Stomach (tissue), 4 donors: ENCODE measurements around the gene NPAS3.

Experiments used
- EP300 ChIP-seq: sonication (generic); formaldehyde crosslinking; IDR thresholded peaks from one replicate; pipeline ENCODE4 v1.6.1; 2017; ENCODE audit warnings: antibody characterized with exemption
- POLR2A ChIP-seq, 4 donors: fragments of 450-650 bp; IDR thresholded peaks; one replicate each; pipeline ENCODE4 v1.6.1; 2016; ENCODE audit warnings: antibody characterized with exemption in 4 of 4, control low read depth in 2 of 4, mild to moderate bottlenecking in 1 of 4, moderate library complexity in 1 of 4
- POLR2AphosphoS5 ChIP-seq, 3 donors: sonication (generic); formaldehyde crosslinking; IDR thresholded peaks; one replicate each; pipeline ENCODE4 v1.6.1; 2016; ENCODE audit warnings: antibody characterized with exemption in 3 of 3
- TF ChIP-seq, protein P1 (sequence below), 7 experiments: fragments of 450-650 bp in 4 of 7; fragments of 200-600 bp in 3 of 7; sonication (generic) in 3 of 7; IDR thresholded peaks; one replicate each; pipeline ENCODE4 v1.5.1; 2016 to 2019; ENCODE audit warnings: antibody characterized with exemption in 7 of 7, control low read depth in 2 of 7, mild to moderate bottlenecking in 1 of 7

DNA sequence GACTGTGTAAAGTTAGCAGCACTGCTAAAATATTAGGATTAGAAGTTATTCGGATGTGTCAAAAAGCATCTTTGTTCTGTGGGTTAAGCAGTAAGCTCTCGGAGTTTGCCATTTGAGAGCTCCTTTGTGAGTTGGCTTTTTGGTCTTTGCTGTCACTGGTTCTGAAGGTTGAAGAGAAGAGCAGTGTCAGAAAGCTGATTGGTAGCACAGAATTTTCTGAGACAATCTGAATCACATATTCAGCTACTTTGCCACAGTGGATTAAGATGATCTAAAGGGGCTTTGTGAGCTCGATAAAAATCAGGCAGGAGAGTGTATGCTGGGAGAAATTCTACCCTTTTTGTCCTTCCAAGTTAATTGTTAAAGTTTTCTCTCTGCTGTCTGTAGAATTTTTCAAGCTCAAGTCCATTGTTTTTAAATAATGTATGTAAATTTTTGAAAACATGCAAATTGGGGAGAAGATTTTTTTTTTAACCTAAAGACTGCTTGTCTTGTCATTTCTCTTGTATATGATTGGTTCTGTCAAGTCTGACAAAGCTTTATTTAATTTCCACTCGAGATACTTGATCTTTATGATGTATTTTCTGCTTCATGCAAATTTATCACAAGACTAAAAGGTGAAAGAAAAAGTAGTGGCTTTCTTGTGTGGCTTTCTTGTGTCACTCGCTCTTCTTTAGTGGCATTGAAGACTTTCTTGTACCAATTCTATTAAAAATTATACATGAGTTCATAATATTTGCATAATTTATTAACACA, 704.9 kb downstream of the NPAS3 start:
- no peak for TF ChIP-seq EP300
- TF ChIP-seq, protein P1, sequence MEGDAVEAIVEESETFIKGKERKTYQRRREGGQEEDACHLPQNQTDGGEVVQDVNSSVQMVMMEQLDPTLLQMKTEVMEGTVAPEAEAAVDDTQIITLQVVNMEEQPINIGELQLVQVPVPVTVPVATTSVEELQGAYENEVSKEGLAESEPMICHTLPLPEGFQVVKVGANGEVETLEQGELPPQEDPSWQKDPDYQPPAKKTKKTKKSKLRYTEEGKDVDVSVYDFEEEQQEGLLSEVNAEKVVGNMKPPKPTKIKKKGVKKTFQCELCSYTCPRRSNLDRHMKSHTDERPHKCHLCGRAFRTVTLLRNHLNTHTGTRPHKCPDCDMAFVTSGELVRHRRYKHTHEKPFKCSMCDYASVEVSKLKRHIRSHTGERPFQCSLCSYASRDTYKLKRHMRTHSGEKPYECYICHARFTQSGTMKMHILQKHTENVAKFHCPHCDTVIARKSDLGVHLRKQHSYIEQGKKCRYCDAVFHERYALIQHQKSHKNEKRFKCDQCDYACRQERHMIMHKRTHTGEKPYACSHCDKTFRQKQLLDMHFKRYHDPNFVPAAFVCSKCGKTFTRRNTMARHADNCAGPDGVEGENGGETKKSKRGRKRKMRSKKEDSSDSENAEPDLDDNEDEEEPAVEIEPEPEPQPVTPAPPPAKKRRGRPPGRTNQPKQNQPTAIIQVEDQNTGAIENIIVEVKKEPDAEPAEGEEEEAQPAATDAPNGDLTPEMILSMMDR (IDR thresholded peaks at IDR 0.05) = no peak
- TF ChIP-seq POLR2AphosphoS5 (IDR thresholded peaks at IDR 0.05) = no peak
- TF ChIP-seq POLR2A (IDR thresholded peaks at IDR 0.05) = no peak
